GM19240 (cell line): ENCODE data around the gene SUN5.
"Not testable (repeated sequence)": the region's sequence is repeated elsewhere in the genome, so short reads cannot be mapped to it uniquely, and the experiment has no call there.

Source experiments
- DNase-seq: peaks from one replicate; pipeline ENCODE4 v3.0.0; 2011; ENCODE audit warnings: low spot score; ENCODE audit not compliant: insufficient read length

The SUN5 gene, protein sequence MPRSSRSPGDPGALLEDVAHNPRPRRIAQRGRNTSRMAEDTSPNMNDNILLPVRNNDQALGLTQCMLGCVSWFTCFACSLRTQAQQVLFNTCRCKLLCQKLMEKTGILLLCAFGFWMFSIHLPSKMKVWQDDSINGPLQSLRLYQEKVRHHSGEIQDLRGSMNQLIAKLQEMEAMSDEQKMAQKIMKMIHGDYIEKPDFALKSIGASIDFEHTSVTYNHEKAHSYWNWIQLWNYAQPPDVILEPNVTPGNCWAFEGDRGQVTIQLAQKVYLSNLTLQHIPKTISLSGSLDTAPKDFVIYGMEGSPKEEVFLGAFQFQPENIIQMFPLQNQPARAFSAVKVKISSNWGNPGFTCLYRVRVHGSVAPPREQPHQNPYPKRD

DNA sequence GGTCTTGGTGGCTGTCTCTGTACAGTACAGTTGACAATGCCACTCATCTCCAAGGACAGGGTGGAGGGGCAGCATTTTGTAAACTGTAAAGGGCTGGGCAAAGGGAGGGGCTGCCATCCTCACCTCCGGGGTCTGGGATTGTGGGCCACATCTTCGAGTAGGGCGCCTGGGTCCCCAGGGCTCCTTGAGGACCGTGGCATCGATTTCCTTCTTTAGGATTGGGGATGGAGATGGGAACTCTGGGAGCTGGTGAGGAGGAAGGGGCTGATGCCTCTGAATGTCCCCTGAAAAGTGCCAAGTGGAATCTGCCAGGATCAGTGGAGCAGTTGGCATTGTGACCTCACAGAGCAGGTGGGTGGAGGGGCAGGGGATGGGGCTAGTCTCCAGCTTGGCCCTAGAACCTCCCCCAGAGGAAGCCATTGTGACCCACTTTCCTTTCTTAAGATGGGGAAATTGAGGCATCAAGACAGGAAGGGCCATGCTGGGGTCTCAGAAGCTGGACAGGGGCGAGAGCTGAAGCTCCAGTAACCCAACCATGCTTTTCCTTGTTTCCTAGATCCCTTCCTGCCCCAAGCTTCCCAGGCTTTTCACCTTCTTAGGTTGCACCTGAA, at the start of gene SUN5:
TSS of gene SUN5 (minus strand) at position 293 of the 611 bp plus-strand sequence. CDS start at position 200, 93 bp downstream.
- DNase-seq, result no peak

- DNase-seq, result no peak
These were observed 49.3 kb upstream of the SUN5 start, which contains the start of gene BPIFB3 for GRCh38 chr20:33053291-33054106. Gene BPIFB3 (plus strand): TSS chr20:33053903. CDS start chr20:33055436, 1,533 bp downstream.

DNA sequence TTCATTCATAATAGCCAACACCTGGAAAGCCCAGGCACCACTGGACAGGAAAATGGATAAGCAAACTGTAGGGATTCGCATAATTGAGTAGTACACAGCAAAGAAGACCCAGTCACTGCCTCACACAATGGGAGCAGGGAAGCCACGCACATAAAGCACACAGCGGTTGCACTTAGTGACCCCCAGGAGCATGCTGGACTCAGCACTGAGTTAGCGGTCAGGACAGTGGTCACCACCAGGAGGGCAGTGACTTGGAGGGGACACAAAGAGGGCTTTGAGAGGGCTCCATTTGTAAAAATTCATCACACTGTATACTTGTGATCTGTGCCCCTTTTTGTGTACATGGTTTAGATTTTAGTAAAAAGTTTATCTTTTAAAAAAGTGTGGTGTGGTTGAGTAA, 47.1 kb upstream of the SUN5 start:
- no peak for DNase-seq

DNA sequence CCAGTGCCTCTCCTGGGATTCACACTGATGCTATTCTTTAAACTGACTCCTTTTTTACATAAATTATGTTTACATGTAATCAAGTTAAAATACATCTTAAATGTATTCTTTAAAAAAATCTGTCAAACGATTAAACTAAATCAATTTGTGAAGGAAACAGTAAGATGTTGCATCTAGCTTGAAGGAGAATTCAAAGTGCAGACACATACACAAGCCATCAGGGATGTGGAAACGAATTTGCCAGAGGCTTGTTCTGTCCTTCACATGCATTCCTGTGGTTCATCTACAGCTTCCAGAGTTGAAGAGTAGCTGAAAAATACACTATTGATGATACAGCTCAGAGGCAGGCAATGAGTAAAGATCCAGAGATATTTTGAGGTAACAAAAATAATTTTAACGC, 42.2 kb upstream of the SUN5 start:
- DNase-seq, result no peak

- not testable (repeated sequence) for DNase-seq
These were observed 41.0 kb upstream of the SUN5 start for GRCh38 chr20:33045129-33045721.

- no peak for DNase-seq
These were observed 39.5 kb upstream of the SUN5 start for GRCh38 chr20:33043731-33044181.

DNA sequence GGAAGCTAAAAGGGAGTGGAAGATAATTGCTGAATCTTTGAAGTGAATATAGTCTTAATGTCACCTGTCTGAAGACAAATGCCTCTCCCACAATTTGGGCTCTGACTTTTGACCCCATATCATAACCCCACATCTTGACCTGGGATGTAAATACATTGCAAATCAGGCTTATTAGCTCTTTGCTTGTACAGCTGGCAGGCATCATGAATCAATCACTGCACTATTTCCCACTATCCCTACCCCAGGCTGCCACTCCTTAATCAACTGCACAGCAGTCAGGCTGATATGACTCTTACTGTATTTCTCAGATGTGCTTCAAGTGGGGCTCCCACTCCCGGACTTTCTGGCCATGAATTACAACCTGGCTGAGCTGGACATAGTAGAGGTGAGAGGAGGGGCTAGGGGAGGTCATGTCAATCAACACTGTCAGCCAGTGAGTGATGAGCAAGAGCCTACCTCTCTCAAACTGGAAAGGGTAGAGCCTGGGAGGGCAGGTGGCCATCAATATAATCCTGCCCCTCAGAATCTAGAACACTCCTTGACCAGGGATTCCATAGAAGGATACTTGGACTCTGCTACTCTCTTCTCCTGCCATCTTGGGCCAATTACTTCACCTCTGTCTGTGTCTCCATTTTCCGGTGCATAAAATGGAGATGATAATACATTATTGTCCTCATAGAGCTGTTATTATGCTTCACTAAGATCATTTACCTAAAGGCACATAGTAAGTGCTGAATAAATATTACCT, 38.9 kb upstream of the SUN5 start:
- no peak for DNase-seq

GRCh38 chr20:33042430-33042829, 38.2 kb upstream of the SUN5 start:
- DNase-seq, result no peak

GRCh38 chr20:33038243-33038642, 34.0 kb upstream of the SUN5 start:
- DNase-seq, result no peak

DNA sequence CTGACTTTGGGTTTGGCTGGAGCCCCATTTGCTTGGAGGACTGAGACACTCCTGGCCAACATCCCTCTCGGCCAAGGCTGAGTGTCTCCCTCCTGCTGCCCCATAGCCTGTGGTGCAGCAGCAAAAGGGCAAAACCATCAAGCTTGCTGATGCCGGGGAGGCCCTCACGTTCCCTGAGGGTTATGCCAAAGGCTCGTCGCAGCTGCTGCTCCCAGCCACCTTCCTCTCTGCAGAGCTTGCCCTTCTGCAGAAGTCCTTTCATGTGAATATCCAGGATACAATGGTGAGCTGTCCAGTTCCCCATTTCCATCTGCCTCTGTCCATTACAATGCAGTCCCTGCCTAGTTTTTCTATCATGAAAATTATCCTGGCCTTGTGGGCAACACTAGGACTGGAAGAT, 33.2 kb upstream of the SUN5 start:
- DNase-seq, result no peak

DNA sequence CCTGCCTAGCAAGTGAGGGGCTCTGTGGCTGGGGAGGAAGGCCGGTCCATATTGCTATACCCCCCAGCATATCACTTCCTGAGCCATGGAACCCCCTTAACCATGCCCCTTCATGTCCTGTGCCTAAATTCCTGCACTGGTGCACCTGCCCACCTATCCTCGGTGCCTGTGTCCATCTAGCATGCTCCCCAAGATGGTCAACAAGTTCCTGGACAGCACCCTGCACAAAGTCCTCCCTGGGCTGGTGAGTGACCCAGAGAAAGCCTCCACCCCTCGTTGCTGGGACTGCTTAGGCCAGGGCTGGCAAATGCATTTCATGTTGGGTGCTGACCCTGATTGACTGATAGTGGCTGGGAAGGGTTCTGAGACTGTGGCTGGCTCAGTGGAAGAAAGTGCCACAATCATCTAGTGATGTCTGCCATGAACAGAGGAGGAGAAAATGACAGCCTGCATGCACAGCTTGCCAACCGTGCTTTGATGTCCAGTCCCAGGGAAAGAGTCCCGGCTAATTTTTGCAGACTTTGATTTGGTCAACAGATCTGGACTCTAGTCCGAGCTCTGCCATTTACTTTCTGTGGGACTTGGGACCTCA, 30.8 kb upstream of the SUN5 start:
- DNase-seq, result no peak

DNA sequence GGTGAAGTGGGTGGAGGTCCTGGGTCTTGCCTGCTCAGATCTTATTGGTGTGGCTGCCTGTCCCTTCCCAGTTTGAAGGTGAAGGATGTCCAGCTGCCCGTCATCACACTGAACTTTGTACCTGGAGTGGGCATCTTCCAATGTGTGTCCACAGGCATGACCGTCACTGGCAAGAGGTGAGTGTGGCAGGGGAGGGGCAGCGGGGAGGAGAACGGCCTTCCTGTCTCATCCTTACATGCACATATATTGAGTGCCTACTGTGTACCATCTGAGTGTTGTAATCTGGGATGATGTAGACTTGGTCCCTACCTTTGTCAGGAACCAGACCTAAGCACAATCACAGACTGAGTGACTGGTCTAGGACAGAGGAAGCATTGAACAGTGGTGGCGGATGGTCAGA, 29.9 kb upstream of the SUN5 start:
- no peak for DNase-seq

GRCh38 chr20:33033381-33033780, 29.1 kb upstream of the SUN5 start:
- no peak for DNase-seq

- no peak for DNase-seq
These were observed 28.3 kb upstream of the SUN5 start for GRCh38 chr20:33032555-33032954.

- no peak for DNase-seq
These were observed 27.3 kb upstream of the SUN5 start, which contains the start of gene BPIFB6 for GRCh38 chr20:33031531-33031930. Gene BPIFB6 (plus strand): TSS chr20:33031648. CDS start chr20:33031648, 0 bp downstream.

- no peak for DNase-seq
These were observed 26.3 kb upstream of the SUN5 start for GRCh38 chr20:33030569-33030968.

- DNase-seq, result no peak
These were observed 25.8 kb upstream of the SUN5 start for GRCh38 chr20:33030076-33030475.

DNA sequence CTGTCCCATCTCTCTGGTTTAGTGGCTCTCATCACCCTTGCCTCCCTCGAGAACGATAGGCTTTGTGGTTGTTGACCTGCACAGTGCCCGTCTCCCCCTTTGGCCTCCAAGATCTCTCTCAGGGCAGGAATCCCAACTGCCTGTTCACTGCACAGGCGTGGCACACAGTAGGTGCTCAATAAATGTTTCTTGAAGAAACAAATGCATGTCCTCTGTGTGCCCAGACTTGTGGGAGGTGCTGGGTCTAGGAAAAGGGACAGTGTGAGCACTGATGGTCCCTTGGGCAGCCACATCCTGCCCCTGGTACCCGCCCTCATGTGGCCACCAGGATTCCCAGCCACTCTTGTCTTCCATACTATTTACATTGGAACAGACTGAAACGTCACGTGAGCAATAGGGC, 24.6 kb upstream of the SUN5 start:
- DNase-seq, result no peak

GRCh38 chr20:33027769-33028751, 23.8 kb upstream of the SUN5 start:
- no peak for DNase-seq
